ENCODE data around the gene OSBPL1A. TPM values are rescaled to one million over a fixed set of nuclear protein-coding genes. Genes with fewer than 3 reads are reported as not detected.

Gene OSBPL1A
- total RNA-seq = 10 to 100 TPM; 31.0 to 42.2 (median 32.4) TPM

DNA sequence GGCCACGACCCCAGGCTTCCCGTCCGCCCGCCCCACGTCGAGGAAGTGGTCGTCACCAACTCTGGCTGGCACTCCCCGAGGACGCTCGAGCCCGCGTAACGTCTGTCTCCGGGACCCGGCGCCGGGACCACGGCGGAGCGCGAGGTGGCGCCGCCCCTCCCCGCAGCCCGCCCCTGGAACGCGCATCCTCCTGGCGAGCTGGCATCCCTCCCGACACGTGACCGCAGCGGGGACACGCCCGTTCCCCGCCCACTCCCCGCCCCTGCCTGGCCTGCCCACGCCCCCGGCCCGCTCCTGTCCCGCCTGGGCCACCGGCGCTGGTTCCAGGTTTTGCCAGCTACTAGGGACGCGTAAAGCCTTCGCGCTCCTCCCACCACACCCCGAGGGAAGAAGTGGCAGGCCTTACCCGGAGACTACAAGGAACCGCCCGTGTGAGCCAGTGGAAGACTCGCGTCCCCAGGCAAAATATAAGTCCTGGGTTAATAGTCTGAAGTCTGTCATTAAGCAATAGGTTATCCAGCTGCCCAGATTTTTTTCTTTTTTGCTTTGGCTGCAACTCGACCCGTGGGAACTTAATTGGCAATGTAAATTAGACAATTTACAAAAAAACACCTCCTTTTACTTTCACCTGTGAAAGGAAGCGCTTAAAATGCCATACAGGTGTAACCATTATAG is at the start of gene OSBPL1A:
OSBPL1A (minus strand) TSS at position 131 of the 675 bp plus-strand sequence. CDS start 20,291 bp downstream, outside the sequence.
- Histone ChIP-seq H3K27me3 (no peaks in the 10 kb centered on the region), H3K4me3 (peak within 1 kb of the TSS; percentile 72), H3K9me3 (no peaks in the 10 kb centered on the region), H3K27ac (peak within 1 kb of the TSS; percentile 92), H3K4me1 (peaks cover 36% of the 10 kb centered on the region), H3K36me3 (no peaks in the 10 kb centered on the region)
- DNase-seq (ENCODE audit: low spot score in 2 of 2) = peak; percentile 97
- WGBS = 4% methylated on average over 19 of the region's 55 CpGs
- TF ChIP-seq, protein P1, sequence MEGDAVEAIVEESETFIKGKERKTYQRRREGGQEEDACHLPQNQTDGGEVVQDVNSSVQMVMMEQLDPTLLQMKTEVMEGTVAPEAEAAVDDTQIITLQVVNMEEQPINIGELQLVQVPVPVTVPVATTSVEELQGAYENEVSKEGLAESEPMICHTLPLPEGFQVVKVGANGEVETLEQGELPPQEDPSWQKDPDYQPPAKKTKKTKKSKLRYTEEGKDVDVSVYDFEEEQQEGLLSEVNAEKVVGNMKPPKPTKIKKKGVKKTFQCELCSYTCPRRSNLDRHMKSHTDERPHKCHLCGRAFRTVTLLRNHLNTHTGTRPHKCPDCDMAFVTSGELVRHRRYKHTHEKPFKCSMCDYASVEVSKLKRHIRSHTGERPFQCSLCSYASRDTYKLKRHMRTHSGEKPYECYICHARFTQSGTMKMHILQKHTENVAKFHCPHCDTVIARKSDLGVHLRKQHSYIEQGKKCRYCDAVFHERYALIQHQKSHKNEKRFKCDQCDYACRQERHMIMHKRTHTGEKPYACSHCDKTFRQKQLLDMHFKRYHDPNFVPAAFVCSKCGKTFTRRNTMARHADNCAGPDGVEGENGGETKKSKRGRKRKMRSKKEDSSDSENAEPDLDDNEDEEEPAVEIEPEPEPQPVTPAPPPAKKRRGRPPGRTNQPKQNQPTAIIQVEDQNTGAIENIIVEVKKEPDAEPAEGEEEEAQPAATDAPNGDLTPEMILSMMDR (IDR thresholded peaks at IDR 0.05) = no peak
- peak; percentile 31 to 74 for TF ChIP-seq POLR2A (IDR thresholded peaks at IDR 0.05)
- no peak for TF ChIP-seq EP300 (IDR thresholded peaks at IDR 0.05)
- peak in 2 of 3 donors; percentile 11 to 56 for TF ChIP-seq POLR2AphosphoS5 (IDR thresholded peaks at IDR 0.05)

DNA sequence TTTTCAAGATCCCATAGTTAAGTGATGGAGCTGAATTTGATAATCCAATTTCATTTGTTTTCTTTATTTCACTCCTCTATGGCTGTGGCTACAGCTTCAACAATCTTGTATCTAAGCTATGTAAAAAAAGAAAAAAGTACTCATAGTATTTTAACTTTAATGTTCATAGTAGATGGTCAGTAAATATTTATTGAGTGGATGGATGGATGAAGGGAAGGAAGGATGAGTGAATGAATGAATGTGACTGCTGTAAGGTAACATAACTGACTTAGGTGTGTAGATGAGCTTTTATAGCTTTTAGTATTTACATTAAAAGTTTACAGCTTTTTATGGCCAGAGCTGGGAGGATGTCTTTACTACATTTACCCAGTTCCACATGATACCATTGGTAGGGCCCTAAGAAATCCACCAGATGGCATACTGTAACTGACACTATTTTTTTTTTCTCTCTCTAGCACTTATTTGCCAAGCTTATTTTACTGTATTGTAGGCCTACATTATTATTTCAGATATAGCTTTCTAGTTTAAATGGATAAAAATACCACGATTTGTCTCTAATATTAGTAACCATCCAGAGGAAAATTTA is 49.4 kb upstream of the OSBPL1A start:
- Histone ChIP-seq H3K4me1 (no peaks in the 10 kb centered on the region), H3K27me3 (no peaks in the 10 kb centered on the region), H3K9me3 (no peaks in the 10 kb centered on the region), H3K36me3 (peaks cover 69% of the 10 kb centered on the region), H3K4me3 (no peak overlapping the region), H3K27ac (no peak overlapping the region)
- no peak for TF ChIP-seq POLR2A (IDR thresholded peaks at IDR 0.05)
- no peak for TF ChIP-seq POLR2AphosphoS5 (IDR thresholded peaks at IDR 0.05)
- TF ChIP-seq, protein P1 (IDR thresholded peaks at IDR 0.05) = no peak
- TF ChIP-seq EP300 (IDR thresholded peaks at IDR 0.05) = no peak
- WGBS = 96% methylated on average over 1 of the region's 1 CpG
- no peak for DNase-seq (ENCODE audit: low spot score in 2 of 2)

DNA sequence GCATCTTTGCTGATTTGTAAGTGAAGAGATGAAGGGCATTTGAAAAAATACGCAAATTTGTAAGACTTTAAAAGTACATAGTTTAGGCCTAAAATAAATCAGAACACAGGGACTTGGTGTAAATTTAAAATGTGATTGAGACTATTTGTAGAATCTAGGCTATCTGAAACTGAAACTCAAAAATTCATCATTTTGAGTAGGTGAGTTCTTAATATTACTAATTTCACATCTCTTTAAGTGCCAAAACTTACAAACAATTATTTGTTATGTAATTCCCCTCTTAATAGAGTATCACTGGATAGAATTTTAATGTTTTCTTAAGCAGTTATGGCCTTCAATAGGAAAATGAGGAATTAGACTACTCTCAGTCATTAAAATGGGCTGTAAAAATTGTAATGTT is 48.8 kb upstream of the OSBPL1A start:
- WGBS = 89% methylated on average over 1 of the region's 1 CpG
- DNase-seq (ENCODE audit: low spot score in 2 of 2) = no peak
- TF ChIP-seq POLR2AphosphoS5 (IDR thresholded peaks at IDR 0.05) = no peak
- TF ChIP-seq, protein P1 (IDR thresholded peaks at IDR 0.05) = no peak
- TF ChIP-seq POLR2A (IDR thresholded peaks at IDR 0.05) = no peak
- TF ChIP-seq EP300 (IDR thresholded peaks at IDR 0.05) = no peak
- Histone ChIP-seq H3K27ac (no peak overlapping the region), H3K9me3 (no peaks in the 10 kb centered on the region), H3K27me3 (no peaks in the 10 kb centered on the region), H3K4me3 (no peak overlapping the region), H3K4me1 (no peaks in the 10 kb centered on the region), H3K36me3 (peaks cover 75% of the 10 kb centered on the region)

DNA sequence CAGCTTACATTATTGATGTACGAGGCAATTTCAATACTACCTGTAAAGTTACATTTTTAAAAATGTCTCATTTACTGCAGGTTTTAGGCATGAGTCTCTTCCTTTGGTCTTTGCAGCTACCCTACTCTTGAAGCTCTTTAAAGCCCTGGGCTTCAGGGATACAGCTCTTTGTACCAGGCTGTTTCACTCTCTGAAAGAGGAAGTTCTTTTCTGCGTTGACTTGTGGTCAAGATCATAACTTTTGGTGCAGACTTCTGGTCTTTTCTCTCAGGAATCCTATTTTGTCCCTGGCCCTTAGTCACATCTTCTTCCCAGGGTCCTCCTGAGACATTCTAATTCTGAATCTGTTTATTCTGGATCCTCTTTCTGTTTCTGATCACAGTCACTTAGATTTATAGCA is 46.2 kb upstream of the OSBPL1A start:
- peaks cover 69% of the 10 kb centered on the region for H3K36me3 ChIP-seq
- no peaks in the 10 kb centered on the region for H3K9me3 ChIP-seq
- TF ChIP-seq EP300 (IDR thresholded peaks at IDR 0.05) (no peak), POLR2A (IDR thresholded peaks at IDR 0.05) (no peak), POLR2AphosphoS5 (IDR thresholded peaks at IDR 0.05) (no peak)
- TF ChIP-seq, protein P1 (IDR thresholded peaks at IDR 0.05) = no peak
- no peaks in the 10 kb centered on the region for H3K4me1 ChIP-seq
- no peak for DNase-seq (ENCODE audit: low spot score in 2 of 2)
- no peak overlapping the region for H3K4me3 ChIP-seq
- WGBS = 84% methylated on average over 2 of the region's 2 CpGs
- H3K27ac ChIP-seq = no peak overlapping the region
- H3K27me3 ChIP-seq = no peaks in the 10 kb centered on the region

DNA sequence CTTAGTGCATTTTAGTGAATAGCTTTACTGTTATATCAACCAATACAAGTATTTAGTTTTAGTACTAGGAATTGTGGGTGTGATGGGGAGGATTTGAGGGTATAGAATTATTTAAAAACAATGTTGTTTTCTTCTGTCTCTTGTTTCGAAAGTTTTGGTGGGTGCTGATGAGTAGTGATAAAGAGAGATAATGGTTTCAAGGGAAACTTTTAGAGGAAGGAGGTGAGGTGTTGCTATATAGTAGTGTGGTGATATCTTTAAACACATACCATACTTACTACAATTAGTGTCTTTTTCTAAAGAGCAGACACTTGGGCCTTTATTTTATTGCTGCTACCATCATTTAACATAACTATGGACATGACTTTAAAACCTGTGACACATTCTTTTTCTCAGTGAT is 39.3 kb upstream of the OSBPL1A start:
- WGBS = 92% methylated on average over 1 of the region's 1 CpG
- no peak overlapping the region for H3K27ac ChIP-seq
- no peaks in the 10 kb centered on the region for H3K9me3 ChIP-seq
- H3K4me1 ChIP-seq = no peaks in the 10 kb centered on the region
- H3K4me3 ChIP-seq = no peak overlapping the region
- TF ChIP-seq POLR2AphosphoS5 (IDR thresholded peaks at IDR 0.05) (no peak), POLR2A (IDR thresholded peaks at IDR 0.05) (no peak), EP300 (IDR thresholded peaks at IDR 0.05) (no peak)
- TF ChIP-seq, protein P1 (IDR thresholded peaks at IDR 0.05) = no peak
- peaks cover 36% of the 10 kb centered on the region for H3K36me3 ChIP-seq
- no peak for DNase-seq (ENCODE audit: low spot score in 2 of 2)
- H3K27me3 ChIP-seq = no peaks in the 10 kb centered on the region

Measured in suprapubic skin (tissue), 4 donors.